ENCODE results near the gene C5AR1. TPM values are rescaled to one million over a fixed set of nuclear protein-coding genes. Genes with fewer than 3 reads are reported as not detected.
"Not testable (repeated sequence)": the region's sequence is repeated elsewhere in the genome, so short reads cannot be mapped to it uniquely, and the experiment has no call there.

Gene C5AR1
- total and polyA plus RNA-seq, 5 donors from 2014 or later, result 0.22 to 0.91 TPM; not detected in 3

DNA sequence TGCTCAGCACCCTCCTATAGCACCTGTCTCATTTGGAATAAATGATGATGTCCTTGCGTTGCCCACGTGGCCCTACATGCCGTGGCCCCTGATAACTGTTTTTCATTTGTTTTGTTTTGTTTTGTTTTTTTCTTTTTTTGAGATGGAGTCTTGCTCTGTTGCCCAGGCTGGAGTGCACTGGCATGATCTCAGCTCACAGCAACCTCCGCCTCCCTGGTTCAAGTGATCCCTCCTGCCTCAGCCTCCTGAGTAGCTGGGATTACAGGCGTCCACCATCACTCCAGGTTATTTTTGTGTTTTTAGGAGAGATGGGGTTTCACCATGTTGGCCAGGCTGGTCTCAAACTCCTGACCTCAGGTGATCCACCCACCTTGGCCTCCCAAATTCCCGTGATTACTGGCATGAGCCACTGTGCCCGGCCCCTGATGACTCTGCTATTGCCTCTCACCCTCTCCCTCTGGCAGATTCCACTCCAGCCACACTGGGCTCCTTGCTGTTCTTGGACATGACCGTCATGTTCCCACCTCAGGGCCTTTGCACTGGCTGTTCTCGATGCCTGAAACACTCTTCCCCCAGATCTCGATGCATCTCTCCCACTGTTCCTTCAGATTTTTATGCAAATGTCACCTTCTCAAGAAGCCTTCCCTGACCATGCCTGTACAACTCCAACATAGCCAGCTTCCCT, 29.7 kb downstream of the C5AR1 start:
- Mint-ChIP-seq H3K4me3 (peak overlapping the region in 2 of 4 donors; percentile 16 to 61), H3K27ac (no peak overlapping the region), H3K4me1 (peaks cover 0 to 27% (median 12%) of the 10 kb centered on the region in 4 donors), H3K36me3 (peaks cover 13% of the 10 kb centered on the region), H3K9me3 (peaks cover 0 to 1% (median 0%) of the 10 kb centered on the region in 7 donors), H3K27me3 (peaks cover 5% of the 10 kb centered on the region)
- no peak for ATAC-seq (ENCODE audit: low read depth in 2 of 2)
- no peak overlapping the region for H3K27ac ChIP-seq (ENCODE audit: insufficient read depth, low read length, poor library complexity, severe bottlenecking)
- no peaks in the 10 kb centered on the region for H3K27me3 ChIP-seq (ENCODE audit: control insufficient read depth, insufficient read depth, low read length)
- H3K36me3 ChIP-seq (ENCODE audit: control insufficient read depth, insufficient read depth, low read length), result no peaks in the 10 kb centered on the region
- no peak for DNase-seq
- H3K4me1 ChIP-seq (ENCODE audit: control insufficient read depth, insufficient read depth, low read length, poor library complexity, severe bottlenecking), result peaks cover 20% of the 10 kb centered on the region
- H3K9me3 ChIP-seq (ENCODE audit: control insufficient read depth in 2 of 2, low read length in 2 of 2), result no peaks in the 10 kb centered on the region
- H3K4me3 ChIP-seq (ENCODE audit: low read depth, low read length), result no peak overlapping the region

DNA sequence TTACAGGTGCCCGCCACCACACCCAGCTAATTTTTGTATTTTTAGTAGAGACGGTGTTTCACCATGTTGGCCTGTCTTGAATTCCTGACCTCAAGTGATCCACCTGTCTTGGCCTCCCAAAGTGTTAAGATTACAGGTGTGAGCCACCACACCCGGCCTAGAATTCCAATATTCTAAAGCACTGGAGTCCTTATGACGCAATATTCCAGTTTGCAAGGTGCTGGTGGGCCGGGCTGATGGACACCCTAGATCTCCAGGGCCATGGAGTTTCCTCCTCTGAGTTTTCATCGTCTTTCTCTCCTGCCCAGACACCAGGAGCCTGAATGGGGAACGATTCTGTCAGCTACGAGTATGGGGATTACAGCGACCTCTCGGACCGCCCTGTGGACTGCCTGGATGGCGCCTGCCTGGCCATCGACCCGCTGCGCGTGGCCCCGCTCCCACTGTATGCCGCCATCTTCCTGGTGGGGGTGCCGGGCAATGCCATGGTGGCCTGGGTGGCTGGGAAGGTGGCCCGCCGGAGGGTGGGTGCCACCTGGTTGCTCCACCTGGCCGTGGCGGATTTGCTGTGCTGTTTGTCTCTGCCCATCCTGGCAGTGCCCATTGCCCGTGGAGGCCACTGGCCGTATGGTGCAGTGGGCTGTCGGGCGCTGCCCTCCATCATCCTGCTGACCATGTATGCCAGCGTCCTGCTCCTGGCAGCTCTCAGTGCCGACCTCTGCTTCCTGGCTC, 31.0 kb downstream of the C5AR1 start:
- Mint-ChIP-seq H3K27me3 (peaks cover 5% of the 10 kb centered on the region), H3K9me3 (peaks cover 0 to 1% (median 0%) of the 10 kb centered on the region in 7 donors), H3K36me3 (peaks cover 13% of the 10 kb centered on the region), H3K27ac (no peak overlapping the region), H3K4me3 (no peak overlapping the region), H3K4me1 (peaks cover 0 to 21% (median 9%) of the 10 kb centered on the region in 4 donors)
- DNase-seq (no peak), ATAC-seq (ENCODE audit: low read depth in 2 of 2) (no peak)
- H3K27me3 ChIP-seq (ENCODE audit: control insufficient read depth, insufficient read depth, low read length), result no peaks in the 10 kb centered on the region
- H3K9me3 ChIP-seq (ENCODE audit: control insufficient read depth in 2 of 2, low read length in 2 of 2), result no peaks in the 10 kb centered on the region
- no peak overlapping the region for H3K4me3 ChIP-seq (ENCODE audit: low read depth, low read length)
- no peaks in the 10 kb centered on the region for H3K36me3 ChIP-seq (ENCODE audit: control insufficient read depth, insufficient read depth, low read length)
- no peak overlapping the region for H3K27ac ChIP-seq (ENCODE audit: insufficient read depth, low read length, poor library complexity, severe bottlenecking)
- H3K4me1 ChIP-seq (ENCODE audit: control insufficient read depth, insufficient read depth, low read length, poor library complexity, severe bottlenecking), result peaks cover 15% of the 10 kb centered on the region

DNA sequence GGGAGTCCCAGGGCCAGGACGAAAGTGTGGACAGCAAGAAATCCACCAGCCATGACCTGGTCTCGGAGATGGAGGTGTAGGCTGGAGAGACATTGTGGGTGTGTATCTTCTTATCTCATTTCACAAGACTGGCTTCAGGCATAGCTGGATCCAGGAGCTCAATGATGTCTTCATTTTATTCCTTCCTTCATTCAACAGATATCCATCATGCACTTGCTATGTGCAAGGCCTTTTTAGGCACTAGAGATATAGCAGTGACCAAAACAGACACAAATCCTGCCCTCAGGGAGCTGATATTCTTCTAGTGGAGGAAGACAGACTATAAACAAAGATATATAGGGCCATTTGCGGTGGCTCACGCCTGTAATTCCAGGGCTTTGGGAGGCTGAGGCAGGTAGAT, 32.1 kb downstream of the C5AR1 start:
- no peak overlapping the region for H3K4me3 Mint-ChIP-seq
- peaks cover 13% of the 10 kb centered on the region for H3K36me3 Mint-ChIP-seq
- Histone ChIP-seq H3K4me3 (ENCODE audit: low read depth, low read length) (no peak overlapping the region), H3K36me3 (ENCODE audit: control insufficient read depth, insufficient read depth, low read length) (no peaks in the 10 kb centered on the region), H3K27ac (ENCODE audit: insufficient read depth, low read length, poor library complexity, severe bottlenecking) (no peak overlapping the region), H3K27me3 (ENCODE audit: control insufficient read depth, insufficient read depth, low read length) (no peaks in the 10 kb centered on the region), H3K9me3 (ENCODE audit: control insufficient read depth in 2 of 2, low read length in 2 of 2) (no peaks in the 10 kb centered on the region), H3K4me1 (ENCODE audit: control insufficient read depth, insufficient read depth, low read length, poor library complexity, severe bottlenecking) (peaks cover 4% of the 10 kb centered on the region)
- no peak overlapping the region for H3K27ac Mint-ChIP-seq
- ATAC-seq (ENCODE audit: low read depth in 2 of 2), result no peak
- peaks cover 5% of the 10 kb centered on the region for H3K27me3 Mint-ChIP-seq
- DNase-seq, result no peak
- H3K4me1 Mint-ChIP-seq, result peaks cover 0 to 10% (median under 1%) of the 10 kb centered on the region in 4 donors
- H3K9me3 Mint-ChIP-seq, result no peaks in the 10 kb centered on the region

DNA sequence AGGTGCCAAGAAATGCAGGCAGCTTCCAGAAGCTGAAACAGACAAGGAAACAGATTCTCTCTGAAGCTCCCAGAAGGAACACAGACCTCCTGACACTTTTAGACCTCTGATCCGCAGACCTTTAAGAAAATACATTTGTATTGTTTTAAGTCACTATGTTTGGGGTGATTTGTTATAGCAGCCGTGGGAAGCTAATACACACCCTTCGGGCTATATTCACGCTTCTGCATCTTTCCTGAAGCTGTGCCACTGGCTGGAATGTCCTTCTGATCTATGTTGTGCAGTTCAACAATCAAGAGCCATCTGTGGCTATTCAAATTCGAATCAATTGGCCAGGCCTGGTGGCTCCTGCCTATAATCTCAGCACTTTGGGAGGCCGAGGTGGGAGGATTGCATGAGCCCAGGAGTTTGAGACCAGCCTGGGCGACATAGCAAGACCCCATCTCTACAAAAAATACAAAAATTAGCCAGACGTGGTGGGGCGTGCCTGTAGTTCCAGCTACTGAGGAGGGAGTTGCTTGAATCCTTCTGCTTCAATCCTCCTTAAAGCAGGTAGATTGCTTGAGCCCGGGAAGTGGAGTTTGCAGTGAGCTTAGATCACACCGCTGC, 33.6 kb downstream of the C5AR1 start:
- H3K4me1 Mint-ChIP-seq, result peaks cover 0 to 5% (median 0%) of the 10 kb centered on the region in 4 donors
- H3K27ac Mint-ChIP-seq, result no peak overlapping the region
- Histone ChIP-seq H3K4me3 (ENCODE audit: low read depth, low read length) (no peak overlapping the region), H3K4me1 (ENCODE audit: control insufficient read depth, insufficient read depth, low read length, poor library complexity, severe bottlenecking) (no peaks in the 10 kb centered on the region), H3K27me3 (ENCODE audit: control insufficient read depth, insufficient read depth, low read length) (no peaks in the 10 kb centered on the region), H3K36me3 (ENCODE audit: control insufficient read depth, insufficient read depth, low read length) (no peaks in the 10 kb centered on the region), H3K27ac (ENCODE audit: insufficient read depth, low read length, poor library complexity, severe bottlenecking) (no peak overlapping the region), H3K9me3 (ENCODE audit: control insufficient read depth in 2 of 2, low read length in 2 of 2) (no peaks in the 10 kb centered on the region)
- no peaks in the 10 kb centered on the region for H3K9me3 Mint-ChIP-seq
- no peak overlapping the region for H3K4me3 Mint-ChIP-seq
- peaks cover 5% of the 10 kb centered on the region for H3K27me3 Mint-ChIP-seq
- DNase-seq (no peak), ATAC-seq (ENCODE audit: low read depth in 2 of 2) (no peak)
- peaks cover 13% of the 10 kb centered on the region for H3K36me3 Mint-ChIP-seq

DNA sequence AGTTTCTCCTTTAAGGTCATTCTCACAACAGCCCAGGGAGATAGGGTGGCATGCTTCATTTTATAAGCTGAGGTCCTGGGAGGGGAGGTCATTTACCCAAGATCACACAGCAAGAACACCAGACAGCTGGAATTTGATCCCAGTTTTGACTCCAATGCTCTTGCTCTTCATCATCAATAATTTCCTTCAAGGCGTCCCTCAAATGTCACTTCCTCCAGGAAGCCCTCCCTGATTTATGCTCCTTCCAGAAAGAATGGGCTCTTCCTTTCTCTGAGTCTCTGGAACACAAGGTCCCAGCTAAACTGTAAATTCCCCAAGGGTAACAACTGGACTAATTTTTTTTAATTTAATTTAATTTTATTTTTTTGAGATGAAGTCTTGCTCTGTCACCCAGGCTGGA, 34.8 kb downstream of the C5AR1 start:
- Mint-ChIP-seq H3K27ac (no peak overlapping the region), H3K4me3 (no peak overlapping the region), H3K9me3 (no peaks in the 10 kb centered on the region), H3K27me3 (peaks cover 5% of the 10 kb centered on the region), H3K36me3 (peaks cover 13% of the 10 kb centered on the region), H3K4me1 (peaks cover 0 to 14% (median 7%) of the 10 kb centered on the region in 4 donors)
- Histone ChIP-seq H3K4me1 (ENCODE audit: control insufficient read depth, insufficient read depth, low read length, poor library complexity, severe bottlenecking) (peaks cover 6% of the 10 kb centered on the region), H3K27ac (ENCODE audit: insufficient read depth, low read length, poor library complexity, severe bottlenecking) (no peak overlapping the region), H3K36me3 (ENCODE audit: control insufficient read depth, insufficient read depth, low read length) (no peaks in the 10 kb centered on the region), H3K4me3 (ENCODE audit: low read depth, low read length) (no peak overlapping the region), H3K9me3 (ENCODE audit: control insufficient read depth in 2 of 2, low read length in 2 of 2) (no peaks in the 10 kb centered on the region), H3K27me3 (ENCODE audit: control insufficient read depth, insufficient read depth, low read length) (no peaks in the 10 kb centered on the region)
- DNase-seq (no peak), ATAC-seq (ENCODE audit: low read depth in 2 of 2) (no peak)

DNA sequence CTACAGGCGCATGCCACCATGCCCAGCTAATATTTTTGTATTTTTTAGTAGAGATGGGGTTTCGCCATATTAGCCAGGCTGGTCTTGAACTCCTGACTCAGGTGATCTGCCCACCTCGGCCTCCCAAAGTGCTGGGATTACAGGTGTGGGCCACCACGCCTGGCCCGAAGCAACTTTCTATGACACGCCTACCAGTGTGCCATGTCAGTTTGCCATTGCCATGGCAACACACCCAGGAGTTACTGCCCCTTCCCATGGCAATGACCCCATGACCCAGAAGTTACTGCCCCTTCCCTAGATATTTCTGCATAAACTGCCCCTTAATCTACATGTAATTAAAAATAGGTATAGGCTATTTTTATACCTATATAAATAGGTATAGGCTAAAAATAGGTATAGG, 36.4 kb downstream of the C5AR1 start:
- ATAC-seq (ENCODE audit: low read depth in 2 of 2); DNase-seq; H3K9me3 Mint-ChIP-seq; H3K27ac Mint-ChIP-seq; H3K9me3 ChIP-seq (ENCODE audit: control insufficient read depth in 2 of 2, low read length in 2 of 2); H3K27me3 ChIP-seq (ENCODE audit: control insufficient read depth, insufficient read depth, low read length); H3K36me3 ChIP-seq (ENCODE audit: control insufficient read depth, insufficient read depth, low read length); H3K27me3 Mint-ChIP-seq; H3K4me3 Mint-ChIP-seq; H3K27ac ChIP-seq (ENCODE audit: insufficient read depth, low read length, poor library complexity, severe bottlenecking); H3K4me3 ChIP-seq (ENCODE audit: low read depth, low read length): not testable (repeated sequence)
- peaks cover 5 to 26% (median 16%) of the 10 kb centered on the region in 4 donors for H3K4me1 Mint-ChIP-seq
- H3K36me3 Mint-ChIP-seq, result peaks cover 13% of the 10 kb centered on the region
- peaks cover 20% of the 10 kb centered on the region for H3K4me1 ChIP-seq (ENCODE audit: control insufficient read depth, insufficient read depth, low read length, poor library complexity, severe bottlenecking)

DNA sequence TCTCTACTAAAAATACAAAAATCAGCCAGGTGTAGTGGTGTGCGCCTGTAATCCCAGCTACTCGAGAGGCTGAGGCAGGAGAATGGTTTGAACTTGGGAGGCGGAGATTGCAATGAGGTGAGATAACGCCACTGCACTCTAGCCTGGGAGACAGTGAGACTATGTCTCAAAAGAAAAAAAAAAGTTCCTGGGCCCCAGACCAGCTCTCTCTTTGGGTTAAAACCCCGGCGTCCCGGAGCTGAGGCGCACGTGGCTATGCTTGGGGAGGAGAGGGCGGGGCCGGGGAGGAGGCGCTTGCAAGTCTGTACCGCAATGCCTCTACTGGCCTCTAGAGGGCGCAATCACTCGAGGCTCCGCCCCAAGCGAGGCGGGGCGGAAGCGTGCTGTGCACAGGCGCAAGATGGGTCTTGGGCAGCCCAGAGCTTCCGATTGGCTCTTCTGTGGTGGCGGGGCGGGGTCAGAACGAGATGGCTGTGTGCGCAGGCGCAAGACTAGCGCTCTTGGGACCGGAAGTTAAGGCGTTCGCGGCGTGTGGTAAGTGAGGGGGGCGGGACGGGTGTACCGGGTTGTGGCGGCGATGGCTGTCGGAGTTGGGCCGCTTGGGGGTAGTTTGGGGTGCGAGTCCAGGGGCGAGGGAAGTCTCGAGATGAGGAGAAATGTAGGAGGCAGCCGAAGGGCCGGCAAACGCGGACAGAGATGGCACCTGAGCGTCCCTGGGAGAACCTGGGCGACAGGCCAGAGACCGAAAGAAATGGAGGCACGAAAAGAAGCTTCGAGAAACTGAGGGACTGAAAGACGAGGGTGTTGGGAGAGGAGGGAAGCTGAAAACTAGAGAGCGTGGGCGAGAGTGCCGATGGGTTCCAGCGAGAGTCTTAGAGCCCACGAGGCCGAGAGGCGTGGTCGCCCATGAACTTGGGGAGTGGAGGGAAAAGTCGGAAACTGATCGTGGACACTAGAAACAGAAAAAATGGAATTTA, 39.4 kb downstream of the C5AR1 start, which contains the start of gene DHX34:
TSS of gene DHX34 (plus strand) at position 497 of the 977 bp plus-strand sequence. CDS start 3,716 bp downstream, outside the sequence.
- Histone ChIP-seq H3K27ac (ENCODE audit: insufficient read depth, low read length, poor library complexity, severe bottlenecking) (peak within 1 kb of the TSS; percentile 77), H3K4me1 (ENCODE audit: control insufficient read depth, insufficient read depth, low read length, poor library complexity, severe bottlenecking) (peaks cover 22% of the 10 kb centered on the region), H3K36me3 (ENCODE audit: control insufficient read depth, insufficient read depth, low read length) (peaks cover 13% of the 10 kb centered on the region), H3K27me3 (ENCODE audit: control insufficient read depth, insufficient read depth, low read length) (no peaks in the 10 kb centered on the region), H3K4me3 (ENCODE audit: low read depth, low read length) (peak within 1 kb of the TSS; percentile 87), H3K9me3 (ENCODE audit: control insufficient read depth in 2 of 2, low read length in 2 of 2) (no peaks in the 10 kb centered on the region)
- peak within 1 kb of the TSS; percentile 76 to 99 (median 97) for H3K27ac Mint-ChIP-seq
- peak; percentile 98 to 99 for ATAC-seq (ENCODE audit: low read depth in 2 of 2)
- peak within 1 kb of the TSS; percentile 86 to 99 (median 94) for H3K4me3 Mint-ChIP-seq
- peaks cover 9% of the 10 kb centered on the region for H3K36me3 Mint-ChIP-seq
- H3K9me3 Mint-ChIP-seq, result peaks cover 0 to 1% (median 0%) of the 10 kb centered on the region in 7 donors
- H3K4me1 Mint-ChIP-seq, result peaks cover 10 to 45% (median 22%) of the 10 kb centered on the region in 4 donors
- DNase-seq, result peak; percentile 98 to 100 (median 99)
- no peaks in the 10 kb centered on the region for H3K27me3 Mint-ChIP-seq

All from CD4-positive, CD25-positive, alpha-beta regulatory T cell (primary cell).